Left lung (tissue), 10 donors: ENCODE results near the gene SRP54. TPM values are rescaled to one million over a fixed set of nuclear protein-coding genes. Genes with fewer than 3 reads are reported as not detected.

Source experiments
- ATAC-seq: fragments of 200-7000 bp; cut with Tn5 transposase; one replicate; pipeline ENCODE4 v1.9.1; 2020; ENCODE audit warnings: moderate library complexity
- DNase-seq, 4 donors: peaks; one replicate each; pipeline ENCODE4 v3.0.0-alpha.2; 2013 to 2020
- H3K27ac ChIP-seq, 2 donors: fragments of 200-600 bp; sonication (generic) in 1 of 2; one replicate each; pipeline versions ENCODE4 v1.5.0 to v1.8.0; 2020 to 2021
- H3K27me3 ChIP-seq, 2 donors: fragments of 200-600 bp; sonication (generic) in 1 of 2; one replicate each; pipeline versions ENCODE4 v1.5.0 to v1.8.0; 2020 to 2021
- H3K36me3 ChIP-seq, 2 donors: fragments of 200-600 bp; sonication (generic) in 1 of 2; one replicate each; pipeline versions ENCODE4 v1.5.0 to v1.8.0; 2020 to 2021
- H3K4me1 ChIP-seq, 2 donors: fragments of 200-600 bp; one replicate each; pipeline ENCODE4 v1.8.0; 2021
- H3K4me3 ChIP-seq, 2 donors: fragments of 200-600 bp; sonication (generic) in 1 of 2; one replicate each; pipeline versions ENCODE4 v1.5.0 to v1.8.0; 2020 to 2021; ENCODE audit warnings: mild to moderate bottlenecking in 1 of 2
- H3K9me3 ChIP-seq, 2 donors: fragments of 200-600 bp; sonication (generic) in 1 of 2; one replicate each; pipeline versions ENCODE4 v1.5.0 to v1.8.0; 2020 to 2021
- CTCF ChIP-seq, 2 donors: fragments of 200-600 bp; sonication (generic) in 1 of 2; IDR thresholded peaks; one replicate each; pipeline versions ENCODE4 v1.5.0 to v1.8.0; 2021; ENCODE audit warnings: antibody characterized with exemption in 2 of 2
- intact Hi-C, 2 donors: fragments of 100-400 bp; cut with DNase I; formaldehyde crosslinking; loops; one replicate each; pipeline versions ENCODE4 v1.11.2 to v1.14.2; 2022
- polyA plus RNA-seq, 6 donors: library from polyadenylated mRNA; unstranded; fragments of 120-200 nt; gene quantifications; one replicate each; pipeline ENCODE4 v1.2.1, GENCODE V29; 2013; ENCODE audit not compliant: insufficient read length in 6 of 6
- total RNA-seq, 2 donors: library from RNA; stranded (reverse); fragmentation: NEBNext Ultra II Directional; extraction: Animal tissue kit (Norgen Biotek cat#: 25700); gene quantifications; one replicate each; pipeline ENCODE4 v1.2.1, GENCODE V29; 2021
- donor health status: DM: no; HTN: yes; CAD: no.
- donor health status: DM: no; HTN: no; CAD: no.

The SRP54 gene
- total and polyA plus RNA-seq, 8 donors: 47.0 to 85.4 (median 71.5) TPM

- Histone ChIP-seq H3K27me3 (no peaks in the 10 kb centered on the region), H3K27ac (peak overlapping the region in 1 of 2 donors; percentile 95), H3K9me3 (no peaks in the 10 kb centered on the region), H3K4me3 (peak overlapping the region in 1 of 2 donors; percentile 76), H3K36me3 (no peaks in the 10 kb centered on the region), H3K4me1 (peaks cover 13 to 40% of the 10 kb centered on the region in 2 donors)
- no peak for TF ChIP-seq CTCF (IDR thresholded peaks at IDR 0.05)
- intact Hi-C loops: no loop called here
- DNase-seq: no peak
- ATAC-seq: no peak
Observed at GRCh38 chr14:34980337-34980900, 2.4 kb upstream of the SRP54 start.

GRCh38 chr14:34981743-34982420 lies 910 bp upstream of the SRP54 start:
- no peaks in the 10 kb centered on the region for H3K27me3 ChIP-seq
- H3K9me3 ChIP-seq: no peaks in the 10 kb centered on the region
- H3K4me3 ChIP-seq: peak overlapping the region; percentile 76 to 86
- TF ChIP-seq CTCF (IDR thresholded peaks at IDR 0.05): no peak
- peak in 1 of 4 donors; percentile 47 for DNase-seq
- H3K36me3 ChIP-seq: no peaks in the 10 kb centered on the region
- ATAC-seq: peak; percentile 33
- H3K4me1 ChIP-seq: peaks cover 18 to 53% of the 10 kb centered on the region in 2 donors
- H3K27ac ChIP-seq: peak overlapping the region; percentile 95 to 99
- intact Hi-C loops: no loop called here

- DNase-seq: peak in 1 of 4 donors; percentile 76
- no peaks in the 10 kb centered on the region for H3K27me3 ChIP-seq
- no peaks in the 10 kb centered on the region for H3K9me3 ChIP-seq
- TF ChIP-seq CTCF (IDR thresholded peaks at IDR 0.05): no peak
- intact Hi-C loops: no loop called here
- peak; percentile 31 for ATAC-seq
- H3K4me3 ChIP-seq: peak overlapping the region; percentile 76 to 86
- peaks cover 18 to 58% of the 10 kb centered on the region in 2 donors for H3K4me1 ChIP-seq
- H3K36me3 ChIP-seq: no peaks in the 10 kb centered on the region
- peak overlapping the region; percentile 95 to 99 for H3K27ac ChIP-seq
Observed at GRCh38 chr14:34983148-34983760, 462 bp downstream of the SRP54 start.

GRCh38 chr14:34983786-34984185 lies 994 bp downstream of the SRP54 start:
- Histone ChIP-seq H3K27me3 (no peaks in the 10 kb centered on the region), H3K27ac (peak overlapping the region; percentile 95 to 99), H3K4me3 (peak overlapping the region; percentile 76 to 86), H3K4me1 (peaks cover 18 to 58% of the 10 kb centered on the region in 2 donors), H3K9me3 (no peaks in the 10 kb centered on the region), H3K36me3 (no peaks in the 10 kb centered on the region)
- no peak for DNase-seq
- ATAC-seq: no peak
- TF ChIP-seq CTCF (IDR thresholded peaks at IDR 0.05): no peak
- intact Hi-C loops: no loop called here

- H3K36me3 ChIP-seq: no peaks in the 10 kb centered on the region
- H3K9me3 ChIP-seq: no peaks in the 10 kb centered on the region
- ATAC-seq (no peak), DNase-seq (no peak)
- H3K4me1 ChIP-seq: peaks cover 18 to 50% of the 10 kb centered on the region in 2 donors
- TF ChIP-seq CTCF (IDR thresholded peaks at IDR 0.05): no peak
- H3K27ac ChIP-seq: no peak overlapping the region
- intact Hi-C loops: no loop called here
- H3K4me3 ChIP-seq: no peak overlapping the region
- H3K27me3 ChIP-seq: no peaks in the 10 kb centered on the region
Observed at GRCh38 chr14:34985740-34986139, 2.9 kb downstream of the SRP54 start.
